ENCODE results near the gene CNTNAP2. TPM values are rescaled to one million over a fixed set of nuclear protein-coding genes. Genes with fewer than 3 reads are reported as not detected.

The CNTNAP2 gene
- total and polyA plus RNA-seq, 3 experiments from 2014 or later = not detected

GRCh38 chr7:148021507-148022045 lies 1905.0 kb downstream of the CNTNAP2 start:
- CTCF ChIA-PET = no interaction called here
- H3K27ac Mint-ChIP-seq = no peak overlapping the region

GRCh38 chr7:148022832-148023231 lies 1906.2 kb downstream of the CNTNAP2 start:
- CTCF ChIA-PET = no interaction called here
- no peaks in the 10 kb centered on the region for H3K36me3 ChIP-seq (ENCODE audit: insufficient read depth, low read length)
- no peaks in the 10 kb centered on the region for H3K9me3 ChIP-seq (ENCODE audit: low read length)
- no peak overlapping the region for H3K27ac Mint-ChIP-seq
- no peaks in the 10 kb centered on the region for H3K27me3 Mint-ChIP-seq
- no peaks in the 10 kb centered on the region for H3K4me1 ChIP-seq (ENCODE audit: insufficient read depth, low read length)
- no peak for DNase-seq
- POLR2A ChIA-PET = no interaction called here
- no peaks in the 10 kb centered on the region for H3K36me3 Mint-ChIP-seq
- no peak overlapping the region for H3K4me3 ChIP-seq (ENCODE audit: low read length)
- H3K4me1 Mint-ChIP-seq = no peaks in the 10 kb centered on the region
- peaks cover 0 to 11% (median 0%) of the 10 kb centered on the region in 5 donors for H3K9me3 Mint-ChIP-seq
- H3K27me3 ChIP-seq (ENCODE audit: insufficient read depth, low read length, poor library complexity, severe bottlenecking) = no peaks in the 10 kb centered on the region
- no peak overlapping the region for H3K27ac ChIP-seq (ENCODE audit: low read depth, low read length)
- H3K4me3 Mint-ChIP-seq = no peak overlapping the region

More at GRCh38 chr7:148021507-148022045, 1905.0 kb downstream of the CNTNAP2 start:
- Mint-ChIP-seq H3K9me3 (peaks cover 0 to 10% (median 0%) of the 10 kb centered on the region in 5 donors), H3K36me3 (no peaks in the 10 kb centered on the region), H3K4me3 (no peak overlapping the region), H3K27me3 (no peaks in the 10 kb centered on the region), H3K4me1 (no peaks in the 10 kb centered on the region)
- POLR2A ChIA-PET = no interaction called here
- Histone ChIP-seq H3K36me3 (ENCODE audit: insufficient read depth, low read length) (no peaks in the 10 kb centered on the region), H3K27me3 (ENCODE audit: insufficient read depth, low read length, poor library complexity, severe bottlenecking) (no peaks in the 10 kb centered on the region), H3K27ac (ENCODE audit: low read depth, low read length) (no peak overlapping the region), H3K9me3 (ENCODE audit: low read length) (no peaks in the 10 kb centered on the region), H3K4me3 (ENCODE audit: low read length) (no peak overlapping the region), H3K4me1 (ENCODE audit: insufficient read depth, low read length) (no peaks in the 10 kb centered on the region)
- DNase-seq = no peak

- H3K4me3 Mint-ChIP-seq = no peak overlapping the region
- H3K36me3 ChIP-seq (ENCODE audit: insufficient read depth, low read length) = no peaks in the 10 kb centered on the region
- DNase-seq = no peak
- H3K27me3 Mint-ChIP-seq = no peaks in the 10 kb centered on the region
- H3K9me3 ChIP-seq (ENCODE audit: low read length) = no peaks in the 10 kb centered on the region
- no peaks in the 10 kb centered on the region for H3K4me1 Mint-ChIP-seq
- H3K27me3 ChIP-seq (ENCODE audit: insufficient read depth, low read length, poor library complexity, severe bottlenecking) = no peaks in the 10 kb centered on the region
- POLR2A ChIA-PET = no interaction called here
- H3K27ac Mint-ChIP-seq = no peak overlapping the region
- peaks cover 0 to 10% (median 0%) of the 10 kb centered on the region in 5 donors for H3K9me3 Mint-ChIP-seq
- CTCF ChIA-PET = no interaction called here
- no peaks in the 10 kb centered on the region for H3K4me1 ChIP-seq (ENCODE audit: insufficient read depth, low read length)
- H3K36me3 Mint-ChIP-seq = no peaks in the 10 kb centered on the region
- H3K4me3 ChIP-seq (ENCODE audit: low read length) = no peak overlapping the region
- H3K27ac ChIP-seq (ENCODE audit: low read depth, low read length) = no peak overlapping the region
Measured at GRCh38 chr7:148026713-148027112, 1910.1 kb downstream of the CNTNAP2 start.

GRCh38 chr7:148028165-148028564 lies 1911.6 kb downstream of the CNTNAP2 start:
- Mint-ChIP-seq H3K9me3 (peaks cover 0 to 6% (median 3%) of the 10 kb centered on the region in 5 donors), H3K4me3 (no peak overlapping the region), H3K27ac (no peak overlapping the region)

GRCh38 chr7:148031019-148031418 lies 1914.4 kb downstream of the CNTNAP2 start:
- no peak overlapping the region for H3K27ac ChIP-seq (ENCODE audit: low read depth, low read length)
- no peak overlapping the region for H3K4me3 Mint-ChIP-seq
- DNase-seq = no peak
- no peaks in the 10 kb centered on the region for H3K4me1 ChIP-seq (ENCODE audit: insufficient read depth, low read length)
- H3K27ac Mint-ChIP-seq = no peak overlapping the region
- H3K9me3 ChIP-seq (ENCODE audit: low read length) = no peaks in the 10 kb centered on the region
- H3K4me3 ChIP-seq (ENCODE audit: low read length) = no peak overlapping the region
- no peaks in the 10 kb centered on the region for H3K36me3 Mint-ChIP-seq
- no peaks in the 10 kb centered on the region for H3K27me3 ChIP-seq (ENCODE audit: insufficient read depth, low read length, poor library complexity, severe bottlenecking)
- ChIA-PET POLR2A (no interaction called here), CTCF (no interaction called here)
- peaks cover 0 to 5% (median 3%) of the 10 kb centered on the region in 5 donors for H3K9me3 Mint-ChIP-seq
- H3K4me1 Mint-ChIP-seq = no peaks in the 10 kb centered on the region
- H3K27me3 Mint-ChIP-seq = no peaks in the 10 kb centered on the region
- no peaks in the 10 kb centered on the region for H3K36me3 ChIP-seq (ENCODE audit: insufficient read depth, low read length)

More at GRCh38 chr7:148028165-148028564, 1911.6 kb downstream of the CNTNAP2 start:
- H3K9me3 ChIP-seq (ENCODE audit: low read length) = no peaks in the 10 kb centered on the region
- no peak overlapping the region for H3K27ac ChIP-seq (ENCODE audit: low read depth, low read length)
- no peak overlapping the region for H3K4me3 ChIP-seq (ENCODE audit: low read length)
- no peaks in the 10 kb centered on the region for H3K4me1 ChIP-seq (ENCODE audit: insufficient read depth, low read length)
- CTCF ChIA-PET = no interaction called here
- H3K27me3 Mint-ChIP-seq = no peaks in the 10 kb centered on the region
- DNase-seq = no peak
- no peaks in the 10 kb centered on the region for H3K36me3 ChIP-seq (ENCODE audit: insufficient read depth, low read length)
- H3K36me3 Mint-ChIP-seq = no peaks in the 10 kb centered on the region
- H3K4me1 Mint-ChIP-seq = no peaks in the 10 kb centered on the region
- H3K27me3 ChIP-seq (ENCODE audit: insufficient read depth, low read length, poor library complexity, severe bottlenecking) = no peaks in the 10 kb centered on the region
- POLR2A ChIA-PET = no interaction called here

GRCh38 chr7:148031811-148032210 lies 1915.2 kb downstream of the CNTNAP2 start:
- ChIA-PET POLR2A (no interaction called here), CTCF (no interaction called here)
- Histone ChIP-seq H3K9me3 (ENCODE audit: low read length) (no peaks in the 10 kb centered on the region), H3K4me1 (ENCODE audit: insufficient read depth, low read length) (no peaks in the 10 kb centered on the region), H3K4me3 (ENCODE audit: low read length) (no peak overlapping the region), H3K27me3 (ENCODE audit: insufficient read depth, low read length, poor library complexity, severe bottlenecking) (no peaks in the 10 kb centered on the region), H3K36me3 (ENCODE audit: insufficient read depth, low read length) (no peaks in the 10 kb centered on the region), H3K27ac (ENCODE audit: low read depth, low read length) (no peak overlapping the region)
- no peak for DNase-seq
- Mint-ChIP-seq H3K27me3 (no peaks in the 10 kb centered on the region), H3K36me3 (no peaks in the 10 kb centered on the region), H3K4me3 (no peak overlapping the region), H3K4me1 (no peaks in the 10 kb centered on the region), H3K9me3 (peaks cover 0 to 5% (median 3%) of the 10 kb centered on the region in 5 donors), H3K27ac (no peak overlapping the region)

- Histone ChIP-seq H3K27me3 (ENCODE audit: insufficient read depth, low read length, poor library complexity, severe bottlenecking) (no peaks in the 10 kb centered on the region), H3K9me3 (ENCODE audit: low read length) (no peaks in the 10 kb centered on the region), H3K4me1 (ENCODE audit: insufficient read depth, low read length) (no peaks in the 10 kb centered on the region), H3K4me3 (ENCODE audit: low read length) (no peak overlapping the region), H3K36me3 (ENCODE audit: insufficient read depth, low read length) (no peaks in the 10 kb centered on the region), H3K27ac (ENCODE audit: low read depth, low read length) (no peak overlapping the region)
- no peak overlapping the region for H3K27ac Mint-ChIP-seq
- no peak overlapping the region for H3K4me3 Mint-ChIP-seq
- no peaks in the 10 kb centered on the region for H3K4me1 Mint-ChIP-seq
- no peak for DNase-seq
- no peaks in the 10 kb centered on the region for H3K36me3 Mint-ChIP-seq
- no peaks in the 10 kb centered on the region for H3K27me3 Mint-ChIP-seq
- H3K9me3 Mint-ChIP-seq = peaks cover 0 to 6% (median 3%) of the 10 kb centered on the region in 5 donors
- CTCF ChIA-PET = no interaction called here
- POLR2A ChIA-PET = no interaction called here
Measured at GRCh38 chr7:148035950-148036349, 1919.3 kb downstream of the CNTNAP2 start.

GRCh38 chr7:148037044-148037443 lies 1920.4 kb downstream of the CNTNAP2 start:
- ChIA-PET CTCF (no interaction called here), POLR2A (no interaction called here)
- Mint-ChIP-seq H3K4me3 (no peak overlapping the region), H3K4me1 (no peaks in the 10 kb centered on the region), H3K36me3 (no peaks in the 10 kb centered on the region), H3K9me3 (peaks cover 0 to 6% (median under 1%) of the 10 kb centered on the region in 5 donors), H3K27me3 (no peaks in the 10 kb centered on the region), H3K27ac (no peak overlapping the region)
- H3K4me1 ChIP-seq (ENCODE audit: insufficient read depth, low read length) = no peaks in the 10 kb centered on the region
- no peak for DNase-seq
- H3K9me3 ChIP-seq (ENCODE audit: low read length) = no peaks in the 10 kb centered on the region
- no peaks in the 10 kb centered on the region for H3K27me3 ChIP-seq (ENCODE audit: insufficient read depth, low read length, poor library complexity, severe bottlenecking)
- no peak overlapping the region for H3K4me3 ChIP-seq (ENCODE audit: low read length)
- no peaks in the 10 kb centered on the region for H3K36me3 ChIP-seq (ENCODE audit: insufficient read depth, low read length)
- H3K27ac ChIP-seq (ENCODE audit: low read depth, low read length) = no peak overlapping the region

- H3K4me3 Mint-ChIP-seq = no peak overlapping the region
- H3K36me3 Mint-ChIP-seq = no peaks in the 10 kb centered on the region
- H3K9me3 Mint-ChIP-seq = peaks cover 0 to 5% (median 2%) of the 10 kb centered on the region in 5 donors
- H3K4me1 Mint-ChIP-seq = no peaks in the 10 kb centered on the region
- no peak for DNase-seq
- peaks cover 0 to 2% of the 10 kb centered on the region in 2 donors for H3K27me3 Mint-ChIP-seq
- Histone ChIP-seq H3K4me3 (ENCODE audit: low read length) (no peak overlapping the region), H3K27me3 (ENCODE audit: insufficient read depth, low read length, poor library complexity, severe bottlenecking) (no peaks in the 10 kb centered on the region), H3K27ac (ENCODE audit: low read depth, low read length) (no peak overlapping the region), H3K9me3 (ENCODE audit: low read length) (no peaks in the 10 kb centered on the region), H3K4me1 (ENCODE audit: insufficient read depth, low read length) (no peaks in the 10 kb centered on the region), H3K36me3 (ENCODE audit: insufficient read depth, low read length) (no peaks in the 10 kb centered on the region)
- POLR2A ChIA-PET = no interaction called here
- no peak overlapping the region for H3K27ac Mint-ChIP-seq
- CTCF ChIA-PET = no interaction called here
Measured at GRCh38 chr7:148041156-148041555, 1924.6 kb downstream of the CNTNAP2 start.

All from CD8-positive, alpha-beta memory T cell (primary cell).